HG03457 (cell line): ENCODE data around the gene XYLT1.

Experiments
- ATAC-seq: cut with Tn5 transposase; IDR thresholded peaks from one replicate; pipeline ENCODE4 v1.9.1; 2021; ENCODE audit warnings: moderate number of reproducible peaks; ENCODE audit not compliant: unreplicated experiment

The XYLT1 gene

GRCh38 chr16:17295948-17296347, 174.8 kb downstream of the XYLT1 start:
- no peak for ATAC-seq

- no peak for ATAC-seq
Observed at GRCh38 chr16:17294856-17295255, 175.9 kb downstream of the XYLT1 start.

- ATAC-seq: no peak
Observed at GRCh38 chr16:17293813-17294558, 176.8 kb downstream of the XYLT1 start.

GRCh38 chr16:17291289-17291688, 179.5 kb downstream of the XYLT1 start:
- no peak for ATAC-seq

- no peak for ATAC-seq
Observed at GRCh38 chr16:17289674-17290635, 180.8 kb downstream of the XYLT1 start.

- ATAC-seq: no peak
Observed at GRCh38 chr16:17289050-17289449, 181.7 kb downstream of the XYLT1 start.

- no peak for ATAC-seq
Observed at GRCh38 chr16:17287166-17287800, 183.5 kb downstream of the XYLT1 start.

GRCh38 chr16:17286443-17286842, 184.3 kb downstream of the XYLT1 start:
- no peak for ATAC-seq

GRCh38 chr16:17283016-17283415, 187.7 kb downstream of the XYLT1 start:
- ATAC-seq: no peak

- no peak for ATAC-seq
Observed at GRCh38 chr16:17282247-17282646, 188.5 kb downstream of the XYLT1 start.

- ATAC-seq: no peak
Observed at GRCh38 chr16:17281052-17281451, 189.7 kb downstream of the XYLT1 start.

- no peak for ATAC-seq
Observed at GRCh38 chr16:17278988-17279387, 191.8 kb downstream of the XYLT1 start.

- ATAC-seq: no peak
Observed at GRCh38 chr16:17277981-17278381, 192.8 kb downstream of the XYLT1 start.

- ATAC-seq: no peak
Observed at GRCh38 chr16:17276610-17277009, 194.2 kb downstream of the XYLT1 start.

GRCh38 chr16:17276010-17276530, 194.7 kb downstream of the XYLT1 start:
- ATAC-seq: no peak

GRCh38 chr16:17275076-17276009, 195.4 kb downstream of the XYLT1 start:
- ATAC-seq: no peak

- ATAC-seq: no peak
Observed at GRCh38 chr16:17273142-17273561, 197.6 kb downstream of the XYLT1 start.

- ATAC-seq: no peak
Observed at GRCh38 chr16:17272716-17273115, 198.0 kb downstream of the XYLT1 start.

GRCh38 chr16:17271687-17272086, 199.1 kb downstream of the XYLT1 start:
- ATAC-seq: no peak

- ATAC-seq: no peak
Observed at GRCh38 chr16:17270683-17271109, 200.1 kb downstream of the XYLT1 start.
